ENCODE data around the gene BPIFA2. TPM values are rescaled to one million over a fixed set of nuclear protein-coding genes. Genes with fewer than 3 reads are reported as not detected.

The BPIFA2 gene
- total RNA-seq, 1 experiment from 2014 or later: not detected

GRCh38 chr20:33217052-33217451 lies 49.1 kb downstream of the BPIFA2 start, which contains the start of gene BPIFA3:
Gene BPIFA3, plus strand, starts transcription at chr20:33217352. Its CDS starts 185 bp downstream, at chr20:33217537.
- Histone ChIP-seq H3K27ac (ENCODE audit: insufficient read length, low read depth, low read length) (no peak within 1 kb of the TSS), H3K23ac (ENCODE audit: insufficient read length, low read depth, low read length) (no peak within 1 kb of the TSS), H2BK5ac (ENCODE audit: insufficient read length, low read length) (no peak within 1 kb of the TSS), H3K9ac (ENCODE audit: extremely low read depth, insufficient read length, low read length) (no peak within 1 kb of the TSS), H3K9me3 (ENCODE audit: control insufficient read depth, low read depth, low read length) (no peaks in the 10 kb centered on the region), H3K4me2 (ENCODE audit: insufficient read depth, insufficient read length, low read length) (no peak within 1 kb of the TSS), H2BK20ac (ENCODE audit: low read depth, low read length, poor library complexity, severe bottlenecking) (no peak within 1 kb of the TSS), H4K91ac (ENCODE audit: insufficient read length, low read depth, low read length) (no peak within 1 kb of the TSS), H4K5ac (ENCODE audit: insufficient read length, low read depth, low read length) (no peak within 1 kb of the TSS), H3K79me2 (ENCODE audit: insufficient read depth, low read length) (no peaks in the 10 kb centered on the region), H3K79me1 (ENCODE audit: insufficient read depth, low read depth, low read length, poor library complexity, severe bottlenecking) (no peaks in the 10 kb centered on the region), H3K27me3 (ENCODE audit: insufficient read depth, low read length) (no peaks in the 10 kb centered on the region), H2AK5ac (ENCODE audit: insufficient read length, low read length) (no peak within 1 kb of the TSS), H2BK15ac (ENCODE audit: low read depth, low read length) (no peak within 1 kb of the TSS), H3K14ac (ENCODE audit: insufficient read depth, low read length) (no peak within 1 kb of the TSS), H3T11ph (ENCODE audit: low read length) (no peak within 1 kb of the TSS), H3K56ac (ENCODE audit: insufficient read length, low read depth, low read length) (no peak within 1 kb of the TSS), H2BK12ac (ENCODE audit: insufficient read length, low read depth, low read length) (no peak within 1 kb of the TSS), H4K8ac (replicated peaks; ENCODE audit: insufficient read length, low read depth, low read length) (no peak within 1 kb of the TSS), H4K20me1 (ENCODE audit: control insufficient read depth, insufficient read depth, insufficient read length) (no peaks in the 10 kb centered on the region), H3K4me1 (ENCODE audit: insufficient read depth, low read length) (no peaks in the 10 kb centered on the region), H3K4ac (ENCODE audit: low read depth, low read length) (no peak within 1 kb of the TSS), H2BK120ac (ENCODE audit: low read depth, low read length, poor library complexity, severe bottlenecking) (no peak within 1 kb of the TSS), H2AFZ (ENCODE audit: low read length) (no peak within 1 kb of the TSS), H3K23me2 (ENCODE audit: insufficient read length, low read depth, low read length, poor library complexity, severe bottlenecking) (no peaks in the 10 kb centered on the region), H3K18ac (ENCODE audit: insufficient read length, low read depth, low read length) (no peak within 1 kb of the TSS)
- Mint-ChIP-seq H3K9me3 (no peaks in the 10 kb centered on the region), H3K36me3 (ENCODE audit: insufficient read depth in 1 of 3, low read depth in 3 of 3) (no peaks in the 10 kb centered on the region), H3K27me3 (ENCODE audit: low read depth) (peaks cover 29% of the 10 kb centered on the region), H3K4me3 (no peak within 1 kb of the TSS), H3K27ac (peak within 1 kb of the TSS in 1 of 3 experiments; percentile 66; a peak in 1 of 7 replicates), H3K4me1 (no peaks in the 10 kb centered on the region)
- no peak for DNase-seq
- WGBS (ENCODE audit: extremely low coverage, insufficient read length, low lambda C conversion rate): no CpG with 5 or more reads among the region's 2 CpGs
- TF ChIP-seq CTCF (conservative IDR thresholded peaks at IDR 0.05): no peak
